Measurements from ENCODE around the gene HYAL4.
"Not testable (repeated sequence)": the region's sequence is repeated elsewhere in the genome, so short reads cannot be mapped to it uniquely, and the experiment has no call there.

Gene HYAL4

GRCh38 chr7:123844712-123845219, at the start of gene HYAL4:
Gene HYAL4, plus strand, starts transcription at chr7:123845169. Its CDS starts 23,105 bp downstream, at chr7:123868274.
- DNase-seq (ENCODE audit: low read depth in 2 of 2, low spot score in 1 of 2), result no peak

- no peak for DNase-seq (ENCODE audit: low read depth in 2 of 2, low spot score in 1 of 2)
Measured at GRCh38 chr7:123795917-123796316, 49.1 kb upstream of the HYAL4 start.

- DNase-seq (ENCODE audit: low read depth in 2 of 2, low spot score in 1 of 2), result no peak
Measured at GRCh38 chr7:123796568-123796967, 48.4 kb upstream of the HYAL4 start.

- no peak for DNase-seq (ENCODE audit: low read depth in 2 of 2, low spot score in 1 of 2)
Measured at GRCh38 chr7:123797673-123798531, 47.1 kb upstream of the HYAL4 start.

GRCh38 chr7:123798532-123799188, 46.3 kb upstream of the HYAL4 start:
- DNase-seq (ENCODE audit: low read depth in 2 of 2, low spot score in 1 of 2), result no peak

GRCh38 chr7:123802249-123802648, 42.7 kb upstream of the HYAL4 start:
- no peak for DNase-seq (ENCODE audit: low read depth in 2 of 2, low spot score in 1 of 2)

- DNase-seq (ENCODE audit: low read depth in 2 of 2, low spot score in 1 of 2), result no peak
Measured at GRCh38 chr7:123805287-123805686, 39.7 kb upstream of the HYAL4 start.

GRCh38 chr7:123809471-123809870, 35.5 kb upstream of the HYAL4 start:
- DNase-seq (ENCODE audit: low read depth in 2 of 2, low spot score in 1 of 2), result no peak

GRCh38 chr7:123811056-123811455, 33.9 kb upstream of the HYAL4 start:
- no peak for DNase-seq (ENCODE audit: low read depth in 2 of 2, low spot score in 1 of 2)

- no peak for DNase-seq (ENCODE audit: low read depth in 2 of 2, low spot score in 1 of 2)
Measured at GRCh38 chr7:123816916-123817315, 28.1 kb upstream of the HYAL4 start.

- DNase-seq (ENCODE audit: low read depth in 2 of 2, low spot score in 1 of 2), result no peak
Measured at GRCh38 chr7:123819001-123819400, 26.0 kb upstream of the HYAL4 start.

GRCh38 chr7:123819795-123820194, 25.2 kb upstream of the HYAL4 start:
- not testable (repeated sequence) for DNase-seq (ENCODE audit: low read depth in 2 of 2, low spot score in 1 of 2)

GRCh38 chr7:123820864-123821263, 24.1 kb upstream of the HYAL4 start:
- no peak for DNase-seq (ENCODE audit: low read depth in 2 of 2, low spot score in 1 of 2)

GRCh38 chr7:123821320-123821719, 23.6 kb upstream of the HYAL4 start:
- DNase-seq (ENCODE audit: low read depth in 2 of 2, low spot score in 1 of 2), result no peak

- DNase-seq (ENCODE audit: low read depth in 2 of 2, low spot score in 1 of 2), result no peak
Measured at GRCh38 chr7:123823898-123824753, 20.8 kb upstream of the HYAL4 start.

GRCh38 chr7:123824754-123825067, 20.3 kb upstream of the HYAL4 start:
- DNase-seq (ENCODE audit: low read depth in 2 of 2, low spot score in 1 of 2), result no peak

GRCh38 chr7:123828805-123829204, 16.2 kb upstream of the HYAL4 start:
- DNase-seq (ENCODE audit: low read depth in 2 of 2, low spot score in 1 of 2), result no peak

GRCh38 chr7:123836656-123837055, 8.3 kb upstream of the HYAL4 start:
- DNase-seq (ENCODE audit: low read depth in 2 of 2, low spot score in 1 of 2), result no peak

GRCh38 chr7:123839106-123839505, 5.9 kb upstream of the HYAL4 start:
- not testable (repeated sequence) for DNase-seq (ENCODE audit: low read depth in 2 of 2, low spot score in 1 of 2)

GRCh38 chr7:123844142-123844541, 827 bp upstream of the HYAL4 start:
- DNase-seq (ENCODE audit: low read depth in 2 of 2, low spot score in 1 of 2), result not testable (repeated sequence)

- no peak for DNase-seq (ENCODE audit: low read depth in 2 of 2, low spot score in 1 of 2)
Measured at GRCh38 chr7:123845823-123846216, 851 bp downstream of the HYAL4 start.

Measured in stimulated activated CD8-positive, alpha-beta memory T cell treated with anti-CD3 and anti-CD28 coated beads, Interleukin-4, amount 100 ng/mL, for 1 hour (primary cell).